WI38 (cell line): ENCODE data around the gene DCLK1.

Experiments
- H3K4me3 ChIP-seq: 2 replicates; pipeline ENCODE4 v1.5.1; 2011; ENCODE audit warnings: low read depth, mild to moderate bottlenecking, control low read depth, low read length
- TF ChIP-seq, protein P1 (sequence below): IDR thresholded peaks from 2 replicates; pipeline ENCODE4 v1.5.1; 2012; ENCODE audit warnings: low read depth, mild to moderate bottlenecking, control low read depth, low read length

Gene DCLK1

DNA sequence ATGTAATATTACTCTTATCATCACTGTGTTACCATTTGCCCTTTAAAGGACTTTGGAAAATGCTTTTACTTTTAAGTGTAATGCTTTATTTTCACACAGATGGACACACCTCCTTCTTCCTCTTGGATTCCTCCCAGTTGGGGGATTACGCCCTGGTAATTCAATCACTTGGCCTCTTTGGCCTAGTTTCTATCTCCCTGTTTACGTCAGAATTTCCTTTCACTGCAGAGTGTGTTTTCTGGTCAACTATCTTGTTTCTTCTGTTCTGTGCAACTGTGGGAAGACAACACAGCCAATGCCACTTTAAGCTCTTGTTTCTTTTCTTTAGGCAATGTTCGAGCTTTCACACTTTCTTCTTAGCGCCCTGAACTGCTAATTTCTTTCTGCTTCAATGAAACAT, 397.4 kb downstream of the DCLK1 start:
- no peak overlapping the region for H3K4me3 ChIP-seq
- TF ChIP-seq, protein P1, sequence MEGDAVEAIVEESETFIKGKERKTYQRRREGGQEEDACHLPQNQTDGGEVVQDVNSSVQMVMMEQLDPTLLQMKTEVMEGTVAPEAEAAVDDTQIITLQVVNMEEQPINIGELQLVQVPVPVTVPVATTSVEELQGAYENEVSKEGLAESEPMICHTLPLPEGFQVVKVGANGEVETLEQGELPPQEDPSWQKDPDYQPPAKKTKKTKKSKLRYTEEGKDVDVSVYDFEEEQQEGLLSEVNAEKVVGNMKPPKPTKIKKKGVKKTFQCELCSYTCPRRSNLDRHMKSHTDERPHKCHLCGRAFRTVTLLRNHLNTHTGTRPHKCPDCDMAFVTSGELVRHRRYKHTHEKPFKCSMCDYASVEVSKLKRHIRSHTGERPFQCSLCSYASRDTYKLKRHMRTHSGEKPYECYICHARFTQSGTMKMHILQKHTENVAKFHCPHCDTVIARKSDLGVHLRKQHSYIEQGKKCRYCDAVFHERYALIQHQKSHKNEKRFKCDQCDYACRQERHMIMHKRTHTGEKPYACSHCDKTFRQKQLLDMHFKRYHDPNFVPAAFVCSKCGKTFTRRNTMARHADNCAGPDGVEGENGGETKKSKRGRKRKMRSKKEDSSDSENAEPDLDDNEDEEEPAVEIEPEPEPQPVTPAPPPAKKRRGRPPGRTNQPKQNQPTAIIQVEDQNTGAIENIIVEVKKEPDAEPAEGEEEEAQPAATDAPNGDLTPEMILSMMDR: no peak

DNA sequence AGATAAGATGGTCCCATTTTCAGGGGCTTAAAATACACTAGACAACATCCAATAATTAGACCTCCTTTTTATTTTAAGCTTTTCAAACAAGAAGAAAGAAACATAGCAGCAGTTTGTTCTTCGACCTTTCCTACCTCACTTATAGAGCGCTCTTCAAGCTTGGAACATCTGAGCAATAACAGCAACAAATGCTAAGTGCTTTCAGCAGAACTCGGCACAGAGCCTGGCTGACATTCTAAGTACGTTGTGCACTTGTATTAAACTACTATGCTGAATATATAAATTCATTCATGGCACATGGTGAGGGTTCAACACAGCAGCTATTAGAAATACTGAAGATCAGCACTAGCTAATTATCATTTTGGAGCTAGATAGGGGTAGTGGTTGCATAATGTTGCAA, 398.6 kb downstream of the DCLK1 start:
- TF ChIP-seq, protein P1: no peak
- no peak overlapping the region for H3K4me3 ChIP-seq

DNA sequence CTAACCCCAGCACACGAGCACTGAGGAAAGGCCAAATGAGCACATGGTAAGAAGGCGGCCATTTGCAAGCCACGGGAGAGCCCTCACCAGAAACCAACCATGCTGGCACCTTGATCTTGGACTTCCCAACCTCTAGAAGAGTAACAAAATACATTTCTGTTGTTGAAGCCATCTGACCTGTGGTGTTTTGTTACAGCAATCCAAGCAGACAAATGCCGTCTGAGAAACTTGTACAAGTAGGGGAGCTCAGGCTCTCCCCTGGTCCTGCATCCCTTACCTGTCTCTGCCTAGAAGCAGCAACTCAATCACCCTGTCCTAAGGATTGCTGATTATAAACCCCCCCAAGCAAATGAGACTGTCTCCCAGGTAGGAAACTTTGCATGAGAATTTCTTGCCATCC, 399.7 kb downstream of the DCLK1 start:
- H3K4me3 ChIP-seq: no peak overlapping the region
- TF ChIP-seq, protein P1: no peak

DNA sequence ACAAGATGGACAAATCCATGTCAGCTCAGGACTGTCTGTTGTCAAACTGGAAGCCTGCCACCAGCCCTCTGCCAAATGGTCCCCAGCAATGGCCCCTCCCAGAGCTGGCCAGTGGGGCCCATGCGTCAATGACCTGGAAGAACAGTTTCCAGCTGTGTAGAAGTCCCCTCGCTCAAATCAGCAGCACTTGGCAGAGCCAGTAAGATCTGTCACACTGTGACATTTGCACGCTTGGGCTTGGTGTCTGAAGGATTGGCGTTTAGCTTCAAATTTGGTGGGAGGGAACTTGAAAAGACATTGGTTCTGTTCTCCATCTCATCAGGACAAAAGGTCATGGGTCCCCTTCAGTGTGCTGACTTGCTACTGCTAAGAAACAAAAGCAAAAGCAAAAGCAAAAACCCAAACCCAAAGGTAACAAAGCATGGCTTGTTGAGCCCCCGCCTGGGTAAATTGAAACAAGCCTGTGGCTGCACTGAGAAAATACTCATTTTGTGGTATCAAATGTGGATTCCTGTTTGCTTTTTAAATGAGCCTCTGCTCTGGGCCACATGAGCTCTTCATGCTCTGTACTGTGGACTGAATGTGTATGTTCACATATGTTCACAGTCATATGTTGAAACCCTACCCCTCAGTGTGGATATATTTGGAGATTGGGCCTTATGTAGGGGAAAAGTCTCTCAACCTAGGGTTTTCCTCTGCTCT, 401.1 kb downstream of the DCLK1 start:
- TF ChIP-seq, protein P1: no peak
- H3K4me3 ChIP-seq: no peak overlapping the region

DNA sequence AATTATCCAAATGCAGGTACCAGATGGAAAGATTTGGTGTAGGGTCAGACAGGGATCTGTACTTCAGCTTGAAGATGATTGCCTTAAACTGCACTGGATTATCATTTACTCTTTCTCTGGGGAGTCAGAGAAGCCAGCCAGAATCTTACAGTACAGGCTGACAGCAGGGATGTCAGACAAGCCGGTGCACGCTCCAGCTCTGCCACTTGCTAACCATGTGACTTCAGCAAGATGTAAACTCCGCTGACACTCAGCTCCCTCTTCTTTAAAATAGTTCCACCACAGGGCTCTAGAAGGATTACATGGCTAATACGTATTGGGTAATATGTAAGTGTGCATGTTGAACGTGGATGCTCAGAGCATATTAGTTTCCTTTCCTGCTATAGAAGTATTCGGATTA, 403.3 kb downstream of the DCLK1 start:
- TF ChIP-seq, protein P1: no peak
- H3K4me3 ChIP-seq: no peak overlapping the region

DNA sequence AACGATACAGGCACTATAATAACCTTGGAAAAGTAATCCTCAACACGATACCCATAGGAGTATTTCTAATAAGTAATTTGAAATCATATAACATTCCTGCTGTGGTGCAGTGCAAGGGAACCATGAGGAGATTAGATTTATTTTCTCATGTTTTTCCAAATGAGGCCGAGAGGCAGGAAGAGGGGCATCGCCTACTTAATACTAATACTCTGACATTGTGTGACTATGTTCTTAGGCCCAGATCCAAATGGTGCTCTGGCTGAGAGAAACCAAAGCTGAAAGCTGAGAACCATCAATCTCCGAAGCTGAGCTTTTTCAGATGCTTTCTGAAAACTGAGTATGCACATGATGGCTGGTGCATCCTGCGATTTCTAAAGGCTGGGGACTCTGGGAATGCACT, 406.7 kb downstream of the DCLK1 start:
- no peak overlapping the region for H3K4me3 ChIP-seq
- TF ChIP-seq, protein P1: no peak

DNA sequence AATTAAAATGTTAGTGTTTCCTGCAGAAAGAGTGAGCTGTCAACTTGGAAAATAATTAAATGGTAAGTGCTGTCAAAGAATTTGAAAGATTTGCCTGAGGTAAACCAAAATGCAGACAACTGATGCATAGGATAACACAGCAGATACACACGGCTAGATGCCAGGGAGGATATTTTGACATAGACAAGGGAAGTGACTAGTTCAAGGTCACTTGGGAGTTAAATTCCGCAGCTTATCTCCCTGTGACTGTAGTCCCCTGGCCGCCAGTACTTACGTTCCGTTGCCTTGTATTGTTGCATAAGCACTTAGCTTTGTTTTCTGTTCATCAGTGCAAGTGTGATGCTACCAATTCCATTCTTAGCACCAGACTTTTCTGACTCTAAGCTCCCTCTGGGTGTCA, 407.4 kb downstream of the DCLK1 start:
- H3K4me3 ChIP-seq: no peak overlapping the region
- TF ChIP-seq, protein P1: no peak
